GM18502 (cell line): ENCODE data around the gene CLCF1.
A peak's percentile ranks its signal among the peaks of the same experiment; 100 is the strongest.

Experiments used
- ATAC-seq: cut with Tn5 transposase; IDR thresholded peaks from one replicate; pipeline ENCODE4 v1.9.1; 2021; ENCODE audit warnings: mild to moderate bottlenecking; ENCODE audit not compliant: unreplicated experiment, poor library complexity

Gene CLCF1

DNA sequence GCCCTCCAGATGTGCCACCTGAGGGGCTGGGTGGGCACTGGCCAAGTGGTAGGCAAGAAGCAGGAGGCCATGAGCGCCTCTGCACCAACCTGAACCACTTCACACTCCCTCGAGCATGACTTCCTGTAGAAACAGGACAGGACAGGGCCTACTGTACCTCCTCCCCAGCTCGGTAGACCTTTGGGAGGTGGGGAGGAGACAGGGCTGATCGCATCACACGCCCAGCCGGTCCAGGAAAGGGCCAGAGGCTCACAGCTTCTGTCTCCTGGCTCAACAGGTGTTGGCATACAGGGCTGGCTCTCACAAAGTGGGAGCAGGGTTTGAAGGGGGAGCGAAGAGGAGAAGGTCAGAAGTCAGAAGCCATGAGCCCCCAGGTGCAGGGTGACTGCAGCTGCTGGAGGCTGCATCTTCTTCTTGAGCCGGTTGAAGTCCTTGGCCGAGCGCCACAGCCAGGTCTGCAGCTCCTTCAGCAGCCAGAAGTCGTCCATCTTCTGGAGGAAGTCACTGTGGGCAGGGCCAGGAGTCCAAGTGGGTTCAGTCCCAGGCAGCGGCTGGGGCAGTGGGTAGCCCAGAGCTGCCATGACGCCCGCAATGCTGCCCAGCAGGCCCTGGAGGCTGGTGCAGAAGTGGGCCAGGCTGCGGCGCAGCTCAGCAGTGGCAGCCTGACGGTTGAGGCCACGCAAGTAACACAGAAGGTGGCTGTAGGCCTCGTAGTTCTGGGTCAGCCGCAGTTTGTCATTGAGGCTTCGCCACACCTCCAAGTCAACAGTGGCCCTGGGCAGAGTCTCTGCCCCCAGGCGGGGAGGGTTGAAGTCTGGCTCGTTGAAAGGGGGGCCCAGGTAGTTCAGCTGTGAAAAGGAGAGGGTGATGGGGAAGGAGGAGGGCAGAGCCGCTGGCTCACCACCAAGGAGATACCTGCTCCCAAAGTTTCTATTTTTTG is 8.3 kb downstream of the CLCF1 start:
- ATAC-seq, result no peak

DNA sequence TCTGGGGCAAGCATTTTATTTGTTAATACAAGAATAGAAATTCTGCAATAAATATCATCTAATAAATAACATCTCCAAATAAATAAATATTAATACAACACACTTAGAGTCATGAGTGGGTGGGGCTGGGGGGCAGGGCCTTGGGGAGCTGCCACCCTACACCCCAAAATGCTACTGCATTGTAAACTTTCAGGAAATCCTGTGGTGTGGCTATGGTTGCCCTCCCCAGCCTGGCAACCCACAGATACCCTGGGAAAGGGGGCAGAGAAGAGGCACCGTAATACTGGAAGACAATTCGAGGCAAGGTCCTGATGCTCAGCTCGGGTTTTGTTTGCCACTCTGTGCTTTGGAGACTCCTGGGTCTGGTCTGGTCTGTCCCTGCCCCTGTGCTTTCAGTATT is 9.2 kb downstream of the CLCF1 start:
- ATAC-seq, result no peak

DNA sequence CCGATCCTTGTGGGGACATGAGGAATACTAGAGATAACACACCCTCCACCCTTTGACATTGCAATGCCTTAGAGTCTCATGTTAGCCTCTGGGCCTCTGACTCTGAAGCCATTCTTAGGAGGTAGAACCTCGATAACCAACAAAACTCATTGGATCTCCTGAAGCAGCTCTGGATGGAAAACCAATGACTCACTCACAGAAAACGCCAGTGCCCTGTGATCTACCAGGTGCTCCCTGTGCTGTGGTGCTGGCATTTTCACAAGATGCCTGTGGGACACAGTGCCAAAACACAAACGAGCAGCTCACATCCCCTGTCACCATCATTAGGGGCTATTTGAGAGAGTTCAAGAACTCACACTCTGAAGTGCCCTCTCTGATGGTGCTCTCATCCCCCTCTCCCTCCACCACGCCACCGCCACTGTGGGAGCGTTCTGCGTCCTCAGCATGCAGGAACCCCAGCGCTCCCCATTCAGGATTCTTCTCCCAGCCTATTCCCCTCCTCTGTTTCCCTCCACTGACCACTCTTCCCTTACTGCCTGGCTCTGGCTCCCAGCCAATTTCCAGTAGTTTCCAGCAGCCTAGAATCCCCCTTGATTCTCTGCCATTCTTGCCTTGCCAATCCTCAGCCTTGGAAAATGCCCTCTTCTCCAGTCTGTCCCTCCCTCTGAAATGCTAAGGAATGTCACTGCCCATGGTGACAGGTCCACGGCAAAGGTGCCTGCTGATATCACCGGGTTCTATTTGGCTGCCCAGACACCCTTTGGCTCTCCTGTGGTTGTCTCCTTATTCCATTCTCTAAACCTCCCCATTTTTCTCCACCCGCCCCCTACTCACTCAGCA is 15.3 kb downstream of the CLCF1 start:
- ATAC-seq, result no peak

DNA sequence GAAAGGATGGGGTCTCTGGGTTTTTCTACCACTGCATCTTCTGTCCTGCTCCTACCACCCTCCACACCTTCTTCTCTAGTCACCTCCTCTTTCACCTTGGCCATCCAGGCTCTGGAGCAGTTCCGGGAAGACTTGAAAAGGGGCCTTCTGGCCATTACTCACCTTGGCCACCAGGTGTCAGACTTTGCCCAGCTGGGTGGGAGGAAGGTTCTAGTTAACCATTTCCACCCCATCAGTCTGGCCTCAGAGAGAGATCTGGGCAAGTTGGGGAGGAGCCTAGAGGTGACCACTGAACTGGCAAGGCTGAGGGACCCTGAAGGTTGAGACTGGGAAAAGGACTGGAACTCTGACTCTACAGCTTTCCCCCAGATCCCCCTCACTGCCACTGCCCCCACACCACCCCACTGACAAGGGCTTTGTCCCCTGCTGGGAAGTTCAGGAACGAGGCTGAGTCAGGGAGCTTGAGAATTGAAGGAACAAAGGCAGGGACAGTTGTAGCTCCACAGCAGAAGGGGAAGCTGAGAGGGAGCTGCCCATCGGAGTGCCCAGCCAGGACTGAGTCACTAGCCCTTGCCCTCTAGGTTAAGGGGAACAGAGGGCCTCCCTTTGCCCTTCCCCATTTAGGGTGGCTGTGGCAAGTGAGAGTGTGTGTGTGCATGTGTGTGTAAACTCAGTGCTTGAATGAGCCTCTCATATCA is 16.4 kb downstream of the CLCF1 start:
- ATAC-seq, result no peak

DNA sequence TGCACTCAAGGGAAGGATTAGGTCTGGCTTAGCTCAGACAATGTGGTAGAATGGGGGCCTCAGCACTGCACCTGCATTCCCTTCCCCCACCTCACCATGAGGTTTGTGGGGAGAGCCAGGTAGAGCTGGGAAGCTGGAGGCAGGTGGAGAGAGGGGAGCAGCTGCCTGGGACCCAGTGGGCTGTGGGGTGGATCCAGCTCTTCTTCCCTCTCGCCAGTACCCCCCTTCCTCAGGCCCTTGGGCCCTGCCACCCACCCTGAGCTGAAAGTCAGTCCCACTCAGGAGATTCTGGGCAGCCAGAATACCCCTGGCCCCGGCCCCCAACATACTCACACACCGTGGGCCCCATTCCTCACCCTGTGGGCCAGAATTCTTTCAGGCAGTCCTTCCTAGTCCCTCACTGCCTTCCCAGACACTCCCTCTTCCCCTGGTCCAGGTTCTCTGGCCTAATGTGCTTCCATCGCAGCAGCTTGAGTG is 17.0 kb downstream of the CLCF1 start:
- no peak for ATAC-seq

DNA sequence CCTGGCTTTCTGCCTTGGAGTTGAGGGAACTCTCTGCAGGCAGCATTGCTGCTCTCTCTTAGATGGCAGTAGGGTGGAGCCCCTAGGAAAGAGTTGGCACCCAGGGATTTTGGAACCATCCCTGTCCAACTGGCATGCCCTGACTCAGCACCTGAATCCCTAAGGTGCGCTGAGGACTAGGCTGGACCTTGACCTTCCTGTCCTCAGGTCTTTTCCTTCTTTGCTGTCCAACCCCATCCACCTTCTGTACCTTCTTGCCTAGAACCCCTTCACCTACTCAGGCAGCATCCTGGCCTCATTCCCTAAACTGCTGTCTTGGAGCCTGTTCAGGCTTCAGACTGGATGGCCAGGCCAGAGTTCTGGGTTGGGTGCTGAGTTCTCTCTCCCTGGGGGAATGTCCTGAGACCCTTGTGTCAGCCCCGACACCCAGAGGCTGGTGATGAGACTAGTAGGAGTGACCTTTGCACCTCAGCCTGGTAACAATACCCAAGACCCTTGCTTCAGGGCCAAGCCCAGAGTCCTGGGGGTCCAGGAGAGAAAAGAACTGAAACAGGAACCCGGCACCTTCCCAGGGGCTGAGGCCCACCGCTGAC is 17.5 kb downstream of the CLCF1 start:
- no peak for ATAC-seq

DNA sequence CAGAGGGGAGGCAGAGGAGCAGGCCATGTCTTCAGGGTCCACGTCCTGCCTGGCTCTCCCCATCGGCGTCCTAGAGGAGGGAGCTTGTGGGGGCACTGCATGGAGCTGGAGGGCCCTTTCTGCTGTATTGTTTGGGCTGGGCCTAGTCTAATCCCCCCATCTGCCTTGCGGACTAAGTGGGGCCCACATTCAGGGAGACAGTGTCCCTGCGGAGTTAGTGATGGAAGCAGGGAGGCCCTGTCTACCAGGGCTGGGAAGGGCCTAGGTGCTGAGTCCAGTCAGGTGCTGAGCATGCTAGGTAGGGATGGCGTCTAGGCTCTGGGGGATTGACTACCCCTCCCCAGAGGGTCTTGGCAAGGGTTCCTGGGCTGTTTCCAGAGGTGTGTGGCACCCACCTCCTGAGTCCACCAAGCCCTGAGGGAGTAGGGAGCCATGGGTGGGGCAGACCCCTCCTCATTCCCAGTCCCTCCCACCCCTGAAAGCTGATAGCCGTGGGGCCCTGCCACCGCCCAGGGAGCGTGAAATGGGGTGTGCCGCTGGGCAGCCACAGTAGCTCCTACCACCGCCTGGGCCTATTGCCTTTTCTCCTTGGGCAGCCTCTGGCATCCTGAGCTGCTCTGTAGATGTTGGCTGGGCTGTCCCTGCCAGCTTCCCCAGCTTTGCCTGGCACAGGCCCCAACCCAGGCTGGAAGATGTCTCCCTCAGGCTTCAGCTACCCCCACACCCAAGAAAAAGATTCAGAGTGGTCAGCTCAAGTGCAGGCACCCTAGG is 18.2 kb downstream of the CLCF1 start:
- ATAC-seq, result no peak

DNA sequence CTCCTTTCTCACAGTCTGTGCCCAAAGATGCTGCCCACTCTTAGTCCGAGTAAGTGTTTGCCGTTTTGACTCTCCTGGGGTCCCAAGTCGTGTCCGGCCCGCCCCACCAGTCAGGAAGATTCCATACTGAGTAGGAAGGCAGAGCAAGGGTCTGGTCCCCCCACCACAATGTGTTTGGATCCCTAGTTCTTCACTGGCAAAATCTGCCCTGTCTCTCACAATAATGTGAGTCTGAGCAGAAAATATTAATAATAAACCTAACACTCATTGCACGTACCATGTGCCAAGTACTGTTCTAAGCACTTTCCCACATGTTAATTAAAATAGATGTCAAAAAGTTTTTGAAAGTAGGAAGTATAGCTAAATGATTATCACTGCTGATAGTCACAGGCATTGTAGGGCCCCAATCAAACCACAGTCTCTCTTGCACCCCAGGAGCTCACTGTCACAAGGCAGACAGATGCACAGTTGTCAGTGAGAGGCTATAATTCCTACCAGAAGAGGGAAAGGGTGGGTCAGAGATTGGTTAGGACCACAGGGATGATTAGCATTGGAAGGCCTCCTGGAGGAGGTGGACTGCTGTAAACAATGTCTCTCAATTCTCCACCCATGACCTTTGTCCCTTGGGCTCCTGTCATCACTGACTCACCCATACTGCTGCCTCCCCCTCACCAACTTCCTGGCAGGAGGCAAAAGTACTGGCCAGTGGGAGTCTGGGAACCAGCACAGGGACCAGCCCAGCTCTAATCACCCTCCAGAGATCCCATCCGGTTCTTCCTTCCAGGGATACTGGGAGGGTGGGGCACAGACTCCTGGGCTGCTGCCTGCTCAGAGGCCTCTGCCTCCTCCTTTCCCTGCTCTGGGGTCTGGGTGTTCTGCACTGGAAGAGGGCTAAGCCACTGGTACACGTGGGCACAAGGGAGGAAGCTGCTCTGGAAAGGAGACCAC is 19.0 kb downstream of the CLCF1 start:
- ATAC-seq, result no peak

DNA sequence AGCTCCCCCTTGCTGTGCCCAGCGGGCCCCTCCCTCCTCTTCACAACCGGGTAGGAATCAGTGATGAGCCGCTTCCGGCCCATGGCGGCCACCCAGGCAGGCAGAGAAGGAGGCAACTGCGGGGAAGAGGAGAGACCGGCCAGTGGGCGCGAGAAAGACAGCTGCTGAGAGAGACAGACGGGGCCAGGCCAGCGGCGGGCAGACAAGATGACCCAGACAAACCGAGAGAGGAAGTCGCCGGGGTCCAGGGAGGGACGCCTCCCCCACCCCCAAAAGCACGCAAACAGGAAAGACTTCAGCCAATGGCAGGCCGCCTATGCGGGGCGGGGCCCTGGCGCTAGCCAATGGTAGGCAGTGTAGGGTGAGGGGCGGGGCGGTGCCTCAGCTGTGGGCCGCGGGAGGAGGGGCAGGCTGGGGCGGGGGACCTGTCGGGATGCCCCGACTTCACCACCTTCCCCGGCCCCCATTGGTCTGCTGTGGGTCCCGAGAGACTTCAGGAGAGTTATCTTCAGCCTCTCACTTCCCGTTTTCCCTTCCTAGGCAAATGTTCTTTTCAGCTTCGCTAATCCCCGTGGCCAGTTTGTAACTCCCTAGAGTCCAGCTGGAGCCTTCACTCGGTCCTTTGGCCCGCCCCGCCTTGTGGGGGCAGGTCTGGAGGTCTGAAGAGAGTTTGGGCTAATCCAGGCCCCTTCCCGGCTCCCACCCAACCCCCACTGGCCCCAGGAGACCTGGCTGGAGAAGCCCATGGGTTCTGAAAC is 19.9 kb downstream of the CLCF1 start, which contains the start of gene POLD4:
Gene POLD4, minus strand, starts transcription at position 230 of the 758 bp plus-strand sequence. Its CDS starts 147 bp downstream, at position 83.
- peak; percentile 77 for ATAC-seq

DNA sequence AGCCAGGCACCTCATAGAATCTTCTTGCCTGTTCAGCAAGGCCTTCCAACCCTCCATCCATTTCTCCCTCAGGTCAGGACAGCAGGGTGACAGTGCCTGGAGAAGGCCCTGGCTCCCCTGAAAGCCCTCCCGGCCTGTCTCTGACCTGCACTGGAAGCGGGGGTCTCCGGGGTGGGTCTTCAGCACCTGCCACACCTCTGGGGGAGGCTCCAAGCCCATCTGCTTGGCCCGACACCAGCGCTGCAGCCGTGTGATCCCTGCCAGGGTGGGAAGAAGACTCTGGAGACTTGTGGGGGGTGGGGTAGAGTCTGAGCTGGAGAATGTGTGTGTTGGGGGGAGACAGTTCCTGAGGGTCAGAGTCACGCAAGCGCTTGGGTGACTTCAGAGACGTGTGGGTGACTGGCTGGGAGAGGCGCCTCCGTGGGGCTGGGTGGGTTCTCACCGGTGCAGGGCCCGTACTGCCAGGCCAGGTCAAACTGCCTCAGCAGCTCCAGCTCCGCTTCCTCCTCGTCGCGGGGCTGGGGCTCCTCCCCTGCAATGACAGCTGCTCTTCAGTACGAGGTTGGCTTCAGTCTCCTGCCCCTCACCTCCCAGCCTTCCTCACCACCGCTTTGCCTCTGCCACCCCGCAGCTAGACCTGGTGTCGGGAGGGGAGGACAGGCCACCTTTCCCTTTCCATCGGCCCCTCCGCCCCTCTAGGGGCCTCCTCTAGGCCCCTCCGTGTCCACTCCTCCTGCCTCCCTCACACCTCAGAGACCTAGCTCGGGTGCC is 20.7 kb downstream of the CLCF1 start:
- ATAC-seq, result peak; percentile 11

DNA sequence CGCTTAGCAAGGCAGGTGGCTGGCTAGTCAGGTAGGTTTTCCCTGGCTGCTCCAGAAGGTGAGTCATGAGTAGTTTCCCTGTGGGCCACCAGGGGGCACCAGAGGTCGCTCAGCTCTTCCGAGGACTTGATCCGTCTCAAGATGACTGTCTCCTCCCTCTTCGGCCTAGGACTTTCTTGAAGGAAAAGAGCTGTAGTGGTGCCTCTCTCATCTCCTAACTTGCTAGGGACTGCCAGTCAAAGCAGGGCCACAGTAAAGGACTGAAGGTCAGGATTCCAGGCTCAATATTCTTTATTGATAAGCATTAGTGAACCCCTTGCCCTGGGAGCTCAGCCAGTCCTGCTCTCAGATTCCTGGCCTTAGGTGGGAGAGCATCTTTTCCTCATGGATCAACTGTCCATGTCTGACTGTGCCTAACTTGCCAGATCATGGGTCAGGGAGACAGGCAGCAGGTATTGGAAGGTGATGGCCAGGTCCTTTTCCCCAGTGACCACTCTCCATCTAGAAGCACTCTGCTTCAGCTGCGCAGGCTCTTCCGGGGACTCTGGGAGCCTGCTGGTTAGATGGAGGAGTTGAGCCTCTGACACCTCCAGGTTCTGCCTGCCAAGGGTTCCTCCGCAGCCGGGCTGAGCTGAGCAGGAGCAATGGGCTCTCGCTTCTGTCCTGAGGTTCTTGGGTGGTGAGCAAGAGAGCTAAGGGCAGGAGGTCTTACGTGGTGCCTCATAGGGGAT is 22.0 kb downstream of the CLCF1 start:
- ATAC-seq, result no peak

DNA sequence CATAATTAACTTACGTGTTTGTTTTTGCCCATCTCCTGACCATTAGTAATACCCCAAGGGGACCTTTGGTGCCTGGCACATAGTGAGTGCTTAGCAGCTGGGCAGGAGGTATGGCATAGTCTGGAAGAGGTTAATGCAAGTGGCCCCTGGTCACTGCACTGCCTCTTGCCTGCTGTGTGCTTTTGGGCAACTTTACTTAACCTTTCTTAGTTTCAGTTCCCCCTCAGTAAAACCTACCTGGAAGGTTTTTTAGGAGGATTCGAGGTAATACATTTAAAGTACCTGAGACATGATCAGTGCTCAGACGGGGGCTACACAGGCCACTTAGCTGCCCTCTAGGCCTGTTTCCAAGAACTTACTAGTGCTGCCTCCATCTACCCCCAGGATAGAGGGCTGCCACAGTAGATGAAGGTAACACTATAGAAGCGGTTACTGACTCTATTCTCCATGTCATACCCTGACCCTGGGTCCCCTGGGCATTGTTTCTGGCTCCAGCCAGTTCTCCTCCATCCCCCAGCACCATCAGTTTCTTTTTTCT is 23.4 kb downstream of the CLCF1 start:
- ATAC-seq, result no peak

DNA sequence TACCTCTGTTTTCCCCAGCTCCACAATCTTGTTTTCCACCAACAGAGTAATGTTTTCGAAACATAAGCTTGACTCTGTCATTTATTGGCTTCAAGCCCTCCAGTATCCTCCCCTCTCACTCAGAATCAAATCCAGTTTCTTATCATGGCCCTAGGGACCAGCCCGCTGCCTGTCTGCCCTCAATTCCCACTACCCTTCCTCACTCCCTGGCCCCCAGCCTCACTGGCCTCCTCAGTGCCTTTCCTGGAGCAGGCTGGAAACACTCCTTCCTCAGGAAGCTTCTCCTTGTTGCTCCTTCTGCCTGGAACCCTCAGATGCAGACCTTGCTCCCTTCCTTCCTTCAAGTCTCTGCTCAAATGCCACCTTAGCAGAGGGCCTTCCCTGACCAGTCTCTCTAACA is 23.9 kb downstream of the CLCF1 start:
- no peak for ATAC-seq

DNA sequence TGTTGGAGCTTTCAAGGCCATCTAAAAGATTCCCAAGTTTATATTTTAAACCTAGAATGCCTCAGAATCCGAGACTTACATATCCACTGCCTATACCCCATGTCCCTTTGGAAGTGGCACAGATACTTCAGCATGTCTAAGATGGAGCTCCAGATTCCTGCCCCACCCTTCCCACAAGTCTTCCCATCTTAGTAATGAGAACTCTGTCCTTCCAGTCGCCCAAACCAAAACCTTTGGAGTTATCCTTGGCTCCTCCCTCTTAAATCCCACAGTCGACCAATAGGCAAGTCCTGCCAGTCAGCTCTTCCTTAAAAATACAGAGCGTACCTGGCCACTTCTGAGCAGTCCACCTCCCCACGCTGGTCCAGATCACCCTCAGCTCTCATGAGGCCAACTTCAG is 24.4 kb downstream of the CLCF1 start:
- ATAC-seq, result no peak

DNA sequence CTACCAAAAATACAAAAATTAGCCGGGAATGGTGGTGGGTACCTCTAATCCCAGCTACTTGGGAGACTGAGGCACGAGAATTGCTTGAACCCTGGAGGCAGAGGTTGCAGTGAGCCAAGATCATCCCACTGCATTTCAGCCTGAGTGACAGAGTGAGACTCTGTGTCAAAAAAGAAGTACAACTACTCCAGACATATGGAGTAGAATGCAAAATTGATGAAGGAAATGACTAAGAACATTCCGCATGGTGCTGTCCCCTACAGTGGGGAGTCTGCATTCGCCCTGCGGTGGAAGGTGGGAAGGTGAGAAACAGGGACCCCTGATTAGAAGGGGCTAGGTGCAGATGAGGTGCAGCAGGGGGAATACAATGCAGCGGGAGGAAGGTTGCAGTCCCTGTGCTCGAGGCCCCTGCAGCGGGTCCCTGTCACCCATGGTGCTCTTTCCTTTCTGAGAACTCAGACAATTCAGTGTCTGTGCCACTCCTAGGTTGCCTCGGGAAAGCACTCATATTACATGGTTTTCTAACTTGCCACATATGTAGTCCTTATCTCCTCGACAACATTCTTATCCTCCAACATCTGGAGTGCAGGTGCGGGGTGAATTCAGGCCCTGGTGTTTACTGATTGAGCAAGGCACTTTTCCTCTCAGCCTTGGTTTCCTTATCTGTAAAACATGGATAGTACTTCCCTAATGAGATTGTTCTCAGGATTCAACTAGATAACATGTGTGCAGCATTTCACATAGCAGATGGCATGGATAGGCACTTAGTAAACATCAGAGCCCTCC is 25.2 kb downstream of the CLCF1 start:
- ATAC-seq, result no peak
